NCI-H774 (cell line): ENCODE measurements around the gene ARID1B.
"Not testable (repeated sequence)": the region's sequence is repeated elsewhere in the genome, so short reads cannot be mapped to it uniquely, and the experiment has no call there.

Experiments used
- DNase-seq: peaks from one replicate; lab custom pipeline; 2025; lab: John Stamatoyannopoulos, UW

ARID1B gene

DNA sequence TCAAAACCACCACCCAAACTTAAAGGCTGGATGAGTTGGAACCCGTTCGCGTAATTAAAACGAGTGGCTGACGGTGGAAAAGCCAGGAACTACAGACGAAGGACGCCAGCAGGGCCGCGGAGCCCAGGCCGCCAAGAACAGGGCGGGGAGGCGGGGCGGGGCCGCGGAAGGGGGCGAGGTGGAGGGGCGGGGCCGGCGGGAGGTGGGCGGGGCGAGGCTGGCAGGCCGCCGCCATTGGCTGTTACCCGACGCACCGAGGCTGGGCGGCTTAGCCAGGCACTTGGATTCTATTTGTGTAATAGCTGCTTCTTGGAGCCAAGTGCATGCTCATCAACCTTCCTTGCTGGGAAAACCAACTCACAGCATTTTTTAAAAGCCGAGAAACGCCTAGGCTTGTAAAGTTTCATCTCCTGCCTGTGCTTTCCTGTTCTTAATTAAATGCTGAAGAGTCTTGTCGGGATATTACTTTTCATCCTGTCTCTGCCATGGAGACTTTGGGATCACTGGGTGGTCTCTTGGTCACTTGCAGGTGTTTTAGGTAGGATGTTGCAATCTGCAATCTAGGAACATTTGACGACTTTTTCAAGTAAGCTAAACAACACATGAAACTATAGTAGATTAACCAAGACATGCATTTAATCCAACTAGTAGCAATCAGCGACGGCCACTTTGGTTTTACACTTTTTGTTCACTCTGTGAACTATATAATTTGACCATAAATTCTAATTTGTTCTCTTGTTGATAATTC is 245.0 kb downstream of the ARID1B start:
- peak; percentile 79 for DNase-seq

DNA sequence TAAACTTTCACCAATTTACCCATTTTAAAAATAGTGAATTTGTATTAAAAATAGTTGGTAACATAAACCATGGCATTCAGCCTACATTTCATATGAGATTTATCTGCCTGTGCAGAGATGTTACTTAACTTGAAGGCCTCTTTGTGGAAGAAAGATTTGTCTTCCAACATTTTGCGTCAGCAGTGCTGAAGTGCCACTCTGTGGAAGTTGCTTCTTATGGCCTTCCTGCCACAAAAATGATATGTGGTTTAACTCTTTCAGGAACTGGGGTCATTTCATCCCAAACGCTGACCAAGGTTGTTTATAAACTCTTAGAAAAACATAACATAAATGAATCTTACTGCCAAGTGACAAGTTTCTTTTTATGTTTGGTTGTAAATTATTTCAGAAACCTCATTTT is 246.8 kb downstream of the ARID1B start:
- no peak for DNase-seq

GRCh38 chr6:157024745-157025144 is 247.6 kb downstream of the ARID1B start:
- no peak for DNase-seq

GRCh38 chr6:157025437-157025836 is 248.3 kb downstream of the ARID1B start:
- no peak for DNase-seq

GRCh38 chr6:157029980-157030690 is 253.0 kb downstream of the ARID1B start:
- no peak for DNase-seq

GRCh38 chr6:157030755-157031154 is 253.6 kb downstream of the ARID1B start:
- DNase-seq = no peak

DNA sequence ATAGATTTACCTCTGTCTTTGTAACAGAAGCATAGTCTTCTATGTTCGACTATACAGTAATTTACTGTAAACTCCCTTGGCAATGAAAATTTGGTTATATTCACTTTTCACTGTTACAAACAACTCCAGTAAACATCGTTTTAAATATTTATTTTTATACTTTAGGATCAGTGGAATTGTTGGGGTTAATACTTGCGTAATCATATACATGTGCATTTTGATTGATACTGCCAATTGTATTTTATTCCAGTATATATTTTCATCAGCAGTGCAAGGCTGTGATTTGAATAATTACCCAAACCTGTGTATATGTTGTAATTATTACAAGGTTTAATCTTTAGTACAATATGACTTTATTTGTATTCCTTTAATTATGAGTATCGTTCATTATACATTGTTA is 255.7 kb downstream of the ARID1B start:
- DNase-seq = no peak

DNA sequence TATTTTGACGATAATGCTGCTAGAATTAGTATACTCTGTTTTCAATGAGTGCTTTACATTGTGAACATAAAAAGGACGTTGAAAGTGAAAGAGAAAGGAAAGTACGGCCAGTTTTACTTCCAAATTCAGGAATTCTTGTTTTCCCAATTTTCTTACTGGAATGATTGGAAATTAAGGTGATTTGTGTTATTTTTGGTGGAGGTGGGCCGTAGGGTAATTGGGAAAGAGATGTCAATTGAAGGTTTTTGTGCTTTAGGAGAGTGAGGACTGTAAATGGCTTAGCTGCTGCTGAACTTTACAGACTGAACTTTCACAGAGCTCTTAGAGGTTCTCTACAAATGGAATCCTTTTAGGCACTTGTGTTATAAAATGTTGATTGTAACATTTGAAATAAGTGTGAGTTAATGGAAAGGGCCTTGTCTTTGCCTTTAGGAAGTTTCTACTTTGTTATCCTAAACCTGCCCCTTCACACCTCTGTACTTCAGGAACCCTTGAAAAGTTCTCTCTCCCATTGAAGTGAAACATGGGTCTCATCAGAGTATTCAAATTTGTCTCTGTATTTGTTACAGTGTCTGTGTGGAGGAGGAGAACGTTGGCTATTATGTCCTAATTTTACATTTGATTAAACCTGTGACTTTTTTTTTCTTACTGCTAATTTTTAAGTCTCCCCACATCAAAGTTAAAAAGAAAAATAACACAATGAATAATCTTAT is 256.4 kb downstream of the ARID1B start:
- DNase-seq = no peak

DNA sequence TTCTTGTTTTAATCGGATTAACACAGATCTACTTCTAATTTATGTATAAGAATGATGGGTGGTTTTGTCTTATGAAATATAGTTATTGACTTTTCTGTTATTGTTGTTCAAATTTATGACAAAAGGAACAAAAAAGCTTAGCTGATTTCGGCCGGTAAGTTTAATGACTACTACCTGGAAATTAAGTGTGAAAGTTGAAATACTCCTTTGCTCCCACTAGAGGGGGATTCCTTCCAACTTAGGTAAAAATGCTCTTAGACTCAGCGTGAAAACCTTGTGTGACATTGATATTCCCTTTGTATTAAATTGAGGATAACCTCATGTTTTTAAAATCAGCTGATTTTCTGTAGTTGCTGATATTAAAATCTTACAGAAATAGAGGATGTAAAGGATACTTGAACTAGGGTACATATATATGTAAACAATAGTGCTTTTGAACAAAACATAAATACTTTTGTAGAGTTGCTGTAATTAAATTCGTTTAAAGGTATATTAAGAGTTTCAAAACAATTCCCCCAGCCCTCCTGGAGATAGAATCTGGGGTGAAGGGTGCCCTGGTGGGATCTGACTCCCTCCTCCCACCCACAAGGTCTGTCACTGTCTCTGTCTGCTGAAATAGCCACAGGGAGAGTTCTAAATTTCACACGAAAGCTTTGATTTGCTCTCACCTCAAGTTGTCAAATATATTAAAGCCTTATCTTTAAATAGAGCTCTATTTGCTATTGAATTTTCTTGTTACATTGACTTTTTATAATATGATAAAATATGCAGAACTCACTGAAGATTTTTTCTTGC is 257.5 kb downstream of the ARID1B start:
- DNase-seq = peak; percentile 40

- DNase-seq = no peak
Observed at GRCh38 chr6:157035546-157035945, 258.4 kb downstream of the ARID1B start.

DNA sequence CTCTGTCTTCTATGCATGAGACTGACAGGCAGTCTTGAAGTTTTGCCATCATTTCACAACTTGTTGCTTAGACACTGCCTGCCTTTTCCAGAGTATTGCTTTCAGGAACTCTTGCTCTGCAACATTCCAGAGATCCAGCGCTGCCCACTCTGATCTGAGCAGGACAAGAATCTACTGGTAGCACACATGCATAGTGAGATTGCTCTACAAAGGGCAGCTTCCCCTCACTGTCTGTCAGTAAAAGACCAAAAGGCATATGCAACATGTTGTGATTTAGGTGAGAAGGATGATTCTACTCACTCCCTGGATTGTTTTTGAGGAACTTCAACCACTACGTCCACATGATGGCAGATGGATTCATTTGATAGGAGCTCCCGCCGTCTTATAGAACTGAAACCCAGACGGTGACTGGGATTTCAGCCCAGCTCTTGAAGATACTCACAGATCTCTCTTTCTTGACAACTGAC is 259.1 kb downstream of the ARID1B start:
- no peak for DNase-seq

DNA sequence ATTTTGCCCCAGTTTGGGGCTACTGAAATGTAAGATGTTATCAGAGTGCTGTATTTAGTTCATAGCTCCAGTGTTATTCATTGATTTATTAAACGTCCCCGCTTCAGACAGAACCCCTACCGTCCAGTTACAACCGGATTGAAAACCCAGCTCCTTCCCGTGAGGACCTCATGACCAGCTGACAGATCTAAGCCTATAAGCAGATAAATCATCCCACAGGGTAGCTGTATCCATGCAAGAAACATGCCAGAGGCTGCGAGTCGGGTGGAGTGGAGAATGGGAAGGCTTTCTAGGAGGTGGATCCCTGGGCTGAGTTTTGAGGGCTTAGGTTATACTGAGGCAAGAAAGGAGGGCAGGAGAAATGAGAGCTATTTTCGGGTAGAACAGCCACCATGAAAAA is 260.0 kb downstream of the ARID1B start:
- no peak for DNase-seq

GRCh38 chr6:157038610-157039009 is 261.4 kb downstream of the ARID1B start:
- DNase-seq = no peak

DNA sequence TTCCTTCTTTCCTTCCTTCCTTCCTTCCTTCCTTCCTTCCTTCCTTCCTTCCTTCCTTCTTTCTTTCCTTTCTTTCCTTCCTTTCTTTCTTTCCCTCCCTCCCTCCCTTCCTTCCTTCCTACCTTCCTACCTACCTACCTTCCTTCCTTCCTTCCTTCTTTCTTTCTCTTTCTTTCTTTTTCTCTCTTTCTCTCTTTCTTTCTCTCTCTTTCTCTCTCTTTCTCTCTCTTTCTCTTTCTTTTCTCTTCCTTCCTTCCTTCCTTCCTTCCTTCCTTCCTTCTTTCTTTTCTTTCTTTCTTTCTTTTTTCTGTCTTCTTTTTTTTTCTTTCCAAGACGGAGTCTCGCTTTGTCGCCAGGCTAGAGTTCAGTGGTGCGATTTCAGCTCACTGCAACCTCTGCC is 262.5 kb downstream of the ARID1B start:
- DNase-seq = not testable (repeated sequence)

DNA sequence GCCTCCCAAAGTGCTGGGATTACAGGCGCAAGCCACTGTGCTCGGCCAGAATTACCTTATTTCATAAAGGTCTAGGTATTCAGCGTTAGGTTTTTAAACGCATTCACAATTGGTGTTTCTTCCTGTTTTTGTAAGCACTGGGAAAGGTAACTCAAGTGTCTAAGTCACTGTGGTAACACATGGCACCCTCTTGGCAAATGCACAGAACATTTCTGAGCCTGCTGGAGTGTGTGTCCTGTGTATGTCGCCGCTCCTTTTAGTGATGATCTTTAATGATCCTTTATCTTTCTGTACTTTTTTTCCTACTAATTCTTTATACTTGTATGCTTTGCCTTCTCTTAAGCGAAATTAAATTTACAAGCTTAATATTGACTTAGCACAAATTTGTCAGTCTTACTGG is 263.0 kb downstream of the ARID1B start:
- DNase-seq = no peak

GRCh38 chr6:157045831-157046454 is 268.8 kb downstream of the ARID1B start:
- peak; percentile 21 for DNase-seq

- DNase-seq = no peak
Observed at GRCh38 chr6:157046776-157047175, 269.6 kb downstream of the ARID1B start.

DNA sequence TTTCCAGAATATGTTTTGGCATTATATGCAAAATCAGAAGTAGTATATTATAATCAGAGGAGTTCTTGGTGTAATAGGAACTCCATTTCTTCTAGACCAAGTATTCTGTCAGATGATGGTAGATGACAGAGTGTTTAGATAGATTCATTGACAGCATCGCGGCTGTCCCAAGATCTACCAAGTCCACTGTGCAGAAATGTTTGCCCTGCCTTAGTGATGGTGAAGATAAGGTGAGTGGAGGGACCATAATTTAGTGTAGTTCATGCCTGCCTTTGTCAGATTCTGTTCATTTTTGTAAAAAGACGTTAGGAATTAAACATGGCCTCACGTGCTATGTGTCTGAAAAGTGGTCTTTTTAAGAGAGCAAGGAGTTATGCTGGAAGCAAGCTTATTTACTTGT is 270.1 kb downstream of the ARID1B start:
- no peak for DNase-seq

GRCh38 chr6:157047951-157048350 is 270.8 kb downstream of the ARID1B start:
- no peak for DNase-seq

- no peak for DNase-seq
Observed at GRCh38 chr6:157049133-157049532, 272.0 kb downstream of the ARID1B start.

DNA sequence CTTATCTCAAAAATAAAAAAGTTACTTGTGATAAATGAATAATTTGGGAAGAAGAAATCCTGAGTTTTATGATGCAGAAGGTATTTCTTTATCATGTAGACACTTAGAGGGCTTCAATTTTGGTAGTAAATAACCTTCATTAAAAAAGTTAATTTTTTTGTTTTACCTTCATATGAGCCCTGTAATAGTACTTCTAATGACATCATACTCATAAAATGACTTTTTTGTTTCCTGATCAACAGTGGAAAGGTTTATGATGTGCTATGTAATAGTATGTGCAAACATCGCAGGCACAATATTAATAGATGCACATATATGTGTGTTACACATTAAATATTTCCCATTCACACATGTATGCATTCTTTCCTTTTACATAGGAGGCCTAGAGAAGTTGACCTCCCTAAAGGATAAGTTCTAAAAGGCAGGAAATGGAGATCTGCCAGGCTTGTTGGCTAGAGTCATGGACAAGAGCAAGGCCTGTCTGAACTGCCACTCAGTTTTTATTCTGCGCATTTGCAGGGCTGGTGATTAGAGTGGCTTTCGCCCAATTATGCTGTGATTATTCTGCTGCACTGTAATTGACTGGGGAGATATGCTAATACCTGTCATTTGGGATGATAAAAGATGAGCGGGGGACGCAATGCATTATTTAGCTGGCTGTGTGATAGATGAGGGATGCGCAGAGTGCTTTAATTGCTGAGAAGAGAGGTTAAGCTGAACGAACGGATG is 273.5 kb downstream of the ARID1B start:
- DNase-seq = no peak
